ENCODE measurements around the gene MLLT1.
"Not testable (repeated sequence)": the region's sequence is repeated elsewhere in the genome, so short reads cannot be mapped to it uniquely, and the experiment has no call there.

Gene MLLT1

GRCh38 chr19:6279931-6280591 lies at the start of gene MLLT1:
TSS of gene MLLT1 (minus strand) at chr19:6279975. CDS start at chr19:6279784, 191 bp downstream.
- DNase-seq (ENCODE audit: low read depth in 2 of 2) = peak; percentile 83 to 90

GRCh38 chr19:6326815-6327214 lies 47.0 kb upstream of the MLLT1 start:
- no peak for DNase-seq (ENCODE audit: low read depth in 2 of 2)

- no peak for DNase-seq (ENCODE audit: low read depth in 2 of 2)
Observed at GRCh38 chr19:6325614-6326013, 45.8 kb upstream of the MLLT1 start.

- no peak for DNase-seq (ENCODE audit: low read depth in 2 of 2)
Observed at GRCh38 chr19:6324757-6325156, 45.0 kb upstream of the MLLT1 start.

GRCh38 chr19:6322284-6322683 lies 42.5 kb upstream of the MLLT1 start:
- no peak for DNase-seq (ENCODE audit: low read depth in 2 of 2)

GRCh38 chr19:6319376-6319775 lies 39.6 kb upstream of the MLLT1 start:
- DNase-seq (ENCODE audit: low read depth in 2 of 2) = no peak

GRCh38 chr19:6318772-6319171 lies 39.0 kb upstream of the MLLT1 start:
- no peak for DNase-seq (ENCODE audit: low read depth in 2 of 2)

GRCh38 chr19:6315646-6316045 lies 35.9 kb upstream of the MLLT1 start:
- not testable (repeated sequence) for DNase-seq (ENCODE audit: low read depth in 2 of 2)

GRCh38 chr19:6313398-6313969 lies 33.7 kb upstream of the MLLT1 start:
- DNase-seq (ENCODE audit: low read depth in 2 of 2) = no peak

GRCh38 chr19:6312018-6312417 lies 32.2 kb upstream of the MLLT1 start:
- DNase-seq (ENCODE audit: low read depth in 2 of 2) = no peak

GRCh38 chr19:6298413-6298812 lies 18.6 kb upstream of the MLLT1 start:
- no peak for DNase-seq (ENCODE audit: low read depth in 2 of 2)

GRCh38 chr19:6297202-6297601 lies 17.4 kb upstream of the MLLT1 start:
- DNase-seq (ENCODE audit: low read depth in 2 of 2) = no peak

- no peak for DNase-seq (ENCODE audit: low read depth in 2 of 2)
Observed at GRCh38 chr19:6292006-6292405, 12.2 kb upstream of the MLLT1 start.

GRCh38 chr19:6288737-6289136 lies 9.0 kb upstream of the MLLT1 start:
- no peak for DNase-seq (ENCODE audit: low read depth in 2 of 2)

- no peak for DNase-seq (ENCODE audit: low read depth in 2 of 2)
Observed at GRCh38 chr19:6287269-6287885, 7.6 kb upstream of the MLLT1 start.

GRCh38 chr19:6286676-6287075 lies 6.9 kb upstream of the MLLT1 start:
- DNase-seq (ENCODE audit: low read depth in 2 of 2) = no peak

GRCh38 chr19:6282393-6282792 lies 2.6 kb upstream of the MLLT1 start:
- not testable (repeated sequence) for DNase-seq (ENCODE audit: low read depth in 2 of 2)

- no peak for DNase-seq (ENCODE audit: low read depth in 2 of 2)
Observed at GRCh38 chr19:6279620-6279930, 200 bp downstream of the MLLT1 start.

- DNase-seq (ENCODE audit: low read depth in 2 of 2) = no peak
Observed at GRCh38 chr19:6278740-6279619, 795 bp downstream of the MLLT1 start.

GRCh38 chr19:6278051-6278450 lies 1.7 kb downstream of the MLLT1 start:
- DNase-seq (ENCODE audit: low read depth in 2 of 2) = no peak

GRCh38 chr19:6276447-6276846 lies 3.3 kb downstream of the MLLT1 start:
- no peak for DNase-seq (ENCODE audit: low read depth in 2 of 2)

- no peak for DNase-seq (ENCODE audit: low read depth in 2 of 2)
Observed at GRCh38 chr19:6275170-6275744, 4.5 kb downstream of the MLLT1 start.

All from stimulated activated CD8-positive, alpha-beta memory T cell treated with anti-CD3 and anti-CD28 coated beads, Interleukin-7, amount 100 ng/mL, for 1 hour (primary cell).